Aorta (tissue), 5 donors: ENCODE measurements around the gene CPED1. TPM values are rescaled to one million over a fixed set of nuclear protein-coding genes. Genes with fewer than 3 reads are reported as not detected.

Source experiments
- ATAC-seq: fragments of 200-7000 bp; cut with Tn5 transposase; one replicate; pipeline ENCODE4 v1.9.1; 2022; ENCODE audit warnings: moderate library complexity; ENCODE audit not compliant: low FRiP score
- DNase-seq, 2 donors: peaks; one replicate each; pipeline ENCODE4 v3.0.0-alpha.2; 2020
- H3K27ac ChIP-seq, 2 donors: one replicate each; pipeline ENCODE4 v1.5.1; 2013; ENCODE audit warnings: low read length in 2 of 2, mild to moderate bottlenecking in 2 of 2, moderate library complexity in 2 of 2, control low read depth in 1 of 2, inconsistent platforms in 1 of 2, low read depth in 1 of 2
- H3K27me3 ChIP-seq, 2 donors: one replicate each; pipeline ENCODE4 v1.6.1; 2013; ENCODE audit warnings: control low read depth in 1 of 2, low read length in 1 of 2, mild to moderate bottlenecking in 1 of 2, moderate library complexity in 1 of 2; ENCODE audit not compliant: insufficient read depth in 2 of 2, control insufficient read depth in 1 of 2
- H3K36me3 ChIP-seq, 2 donors: one replicate each; pipeline ENCODE4 v1.6.1; 2013; ENCODE audit warnings: control low read depth in 1 of 2, low read length in 1 of 2, mild to moderate bottlenecking in 1 of 2; ENCODE audit not compliant: insufficient read depth in 2 of 2, control insufficient read depth in 1 of 2
- H3K4me1 ChIP-seq, 2 donors: one replicate each; pipeline ENCODE4 v1.6.1; 2013; ENCODE audit warnings: low read length in 2 of 2, control low read depth in 1 of 2, mild to moderate bottlenecking in 1 of 2, moderate library complexity in 1 of 2; ENCODE audit not compliant: insufficient read depth in 2 of 2, control insufficient read depth in 1 of 2
- H3K4me3 ChIP-seq, 2 donors: one replicate each; pipeline ENCODE4 v1.5.1; 2013; ENCODE audit warnings: low read length in 2 of 2, control low read depth in 1 of 2, mild to moderate bottlenecking in 1 of 2
- H3K9me3 ChIP-seq: one replicate; pipeline ENCODE4 v1.6.1; 2013; ENCODE audit warnings: mild to moderate bottlenecking, low read length; ENCODE audit not compliant: control insufficient read depth
- WGBS, 2 donors: extraction: QIAGEN DNeasy Blood & Tissue Kit; methylation state at CpG; one replicate each; pipeline ENCODE4 v1.1.7; 2013; 5-methylcytosine and 5-hydroxymethylcytosine counted together
- intact Hi-C, 2 donors: fragments of 100-400 bp; cut with DNase I; formaldehyde crosslinking; loops; one replicate each; pipeline versions ENCODE4 v1.14.2 to v1.15.0; 2022
- polyA plus RNA-seq, 2 donors: library from polyadenylated mRNA; stranded (reverse); fragments of 200-250 nt; gene quantifications; one replicate each; pipeline ENCODE4 v1.2.3, GENCODE V29; 2013
- total RNA-seq, 2 donors: library from RNA; stranded (reverse); fragmentation: NEBNext Ultra II Directional; extraction: Animal tissue kit (Norgen Biotek cat#: 25700); gene quantifications; one replicate each; pipeline ENCODE4 v1.2.1, GENCODE V29; 2021
- donor health status: healthy with polysubstance abuse.
- donor health status: Bipolar disorder and iron deficiency.
- donor health status: DM: no; HTN: no; CAD: no.
- donor health status: DM: no; HTN: no; CAD: no.
- donor health status: DM: yes; HTN: yes; CAD: no.

Gene CPED1
- total and polyA plus RNA-seq, 4 donors: 35.3 to 201 (median 79.0) TPM

- Histone ChIP-seq H3K27ac (no peak overlapping the region), H3K4me1 (no peaks in the 10 kb centered on the region), H3K4me3 (no peak overlapping the region), H3K9me3 (no peaks in the 10 kb centered on the region), H3K36me3 (peaks cover 2 to 3% of the 10 kb centered on the region in 2 donors), H3K27me3 (no peaks in the 10 kb centered on the region)
- 82 to 91% methylated on average over 8 of the region's 8 CpGs for WGBS, 2 donors
- ATAC-seq (no peak), DNase-seq (no peak)
- intact Hi-C loops: no loop called here
Measured at GRCh38 chr7:121138262-121138933, 149.9 kb downstream of the CPED1 start.

- ATAC-seq (no peak), DNase-seq (no peak)
- H3K36me3 ChIP-seq: peaks cover 2 to 3% of the 10 kb centered on the region in 2 donors
- H3K9me3 ChIP-seq: no peaks in the 10 kb centered on the region
- intact Hi-C loops: no loop called here
- H3K4me3 ChIP-seq: no peak overlapping the region
- no peak overlapping the region for H3K27ac ChIP-seq
- no peaks in the 10 kb centered on the region for H3K27me3 ChIP-seq
- no peaks in the 10 kb centered on the region for H3K4me1 ChIP-seq
- 70 to 78% methylated on average over 3 of the region's 3 CpGs for WGBS, 2 donors
Measured at GRCh38 chr7:121139427-121139826, 150.9 kb downstream of the CPED1 start.

- H3K9me3 ChIP-seq: no peaks in the 10 kb centered on the region
- intact Hi-C loops: no loop called here
- H3K27me3 ChIP-seq: no peaks in the 10 kb centered on the region
- no peaks in the 10 kb centered on the region for H3K4me1 ChIP-seq
- H3K36me3 ChIP-seq: peaks cover 0 to 3% of the 10 kb centered on the region in 2 donors
- WGBS, 2 donors: 91 to 94% methylated on average over 1 of the region's 1 CpG
- ATAC-seq (no peak), DNase-seq (no peak)
- no peak overlapping the region for H3K4me3 ChIP-seq
- H3K27ac ChIP-seq: peak overlapping the region in 1 of 2 donors; percentile 10
Measured at GRCh38 chr7:121140790-121141189, 152.3 kb downstream of the CPED1 start.

- 19 to 29% methylated on average over 2 of the region's 2 CpGs for WGBS, 2 donors
- ATAC-seq (peak; percentile 59), DNase-seq (no peak)
- Histone ChIP-seq H3K36me3 (no peaks in the 10 kb centered on the region), H3K9me3 (no peaks in the 10 kb centered on the region), H3K4me1 (peaks cover 2 to 4% of the 10 kb centered on the region in 2 donors), H3K27me3 (no peaks in the 10 kb centered on the region), H3K4me3 (no peak overlapping the region), H3K27ac (peak overlapping the region; percentile 5 to 52)
- intact Hi-C loops: no loop called here
Measured at GRCh38 chr7:121151774-121152221, 163.3 kb downstream of the CPED1 start.

GRCh38 chr7:121153411-121153810, 164.9 kb downstream of the CPED1 start:
- Histone ChIP-seq H3K36me3 (no peaks in the 10 kb centered on the region), H3K27me3 (no peaks in the 10 kb centered on the region), H3K4me1 (peaks cover 2 to 4% of the 10 kb centered on the region in 2 donors), H3K9me3 (no peaks in the 10 kb centered on the region), H3K4me3 (no peak overlapping the region), H3K27ac (no peak overlapping the region)
- DNase-seq (no peak), ATAC-seq (no peak)
- intact Hi-C loops: no loop called here
- WGBS, 2 donors: 96 to 100% methylated on average over 1 of the region's 1 CpG

GRCh38 chr7:121153995-121154394, 165.5 kb downstream of the CPED1 start:
- Histone ChIP-seq H3K4me3 (no peak overlapping the region), H3K27ac (no peak overlapping the region), H3K27me3 (no peaks in the 10 kb centered on the region), H3K36me3 (no peaks in the 10 kb centered on the region), H3K4me1 (peaks cover 2 to 4% of the 10 kb centered on the region in 2 donors), H3K9me3 (no peaks in the 10 kb centered on the region)
- ATAC-seq (no peak), DNase-seq (no peak)
- WGBS, 2 donors: 98 to 100% methylated on average over 1 of the region's 1 CpG
- intact Hi-C loops: no loop called here

GRCh38 chr7:121156825-121157224, 168.3 kb downstream of the CPED1 start:
- Histone ChIP-seq H3K27ac (no peak overlapping the region), H3K9me3 (no peaks in the 10 kb centered on the region), H3K36me3 (no peaks in the 10 kb centered on the region), H3K4me3 (no peak overlapping the region), H3K4me1 (peaks cover 0 to 3% of the 10 kb centered on the region in 2 donors), H3K27me3 (no peaks in the 10 kb centered on the region)
- ATAC-seq: no peak
- 77 to 81% methylated on average over 2 of the region's 2 CpGs for WGBS, 2 donors
- intact Hi-C loops: no loop called here
- DNase-seq: no peak

GRCh38 chr7:121157341-121157751, 168.8 kb downstream of the CPED1 start:
- no peak for DNase-seq
- Histone ChIP-seq H3K9me3 (no peaks in the 10 kb centered on the region), H3K4me3 (no peak overlapping the region), H3K27ac (no peak overlapping the region), H3K27me3 (no peaks in the 10 kb centered on the region), H3K36me3 (no peaks in the 10 kb centered on the region), H3K4me1 (no peaks in the 10 kb centered on the region)
- intact Hi-C loops: no loop called here
- ATAC-seq: no peak
- WGBS, 2 donors: 94% methylated on average over 4 of the region's 4 CpGs

GRCh38 chr7:121157885-121158590, 169.5 kb downstream of the CPED1 start:
- Histone ChIP-seq H3K4me1 (no peaks in the 10 kb centered on the region), H3K4me3 (no peak overlapping the region), H3K27me3 (no peaks in the 10 kb centered on the region), H3K36me3 (no peaks in the 10 kb centered on the region), H3K27ac (no peak overlapping the region), H3K9me3 (no peaks in the 10 kb centered on the region)
- ATAC-seq (no peak), DNase-seq (no peak)
- intact Hi-C loops: no loop called here
- WGBS, 2 donors: 90 to 91% methylated on average over 2 of the region's 2 CpGs
